ENCODE measurements around the gene MCTP2.

Gene MCTP2

DNA sequence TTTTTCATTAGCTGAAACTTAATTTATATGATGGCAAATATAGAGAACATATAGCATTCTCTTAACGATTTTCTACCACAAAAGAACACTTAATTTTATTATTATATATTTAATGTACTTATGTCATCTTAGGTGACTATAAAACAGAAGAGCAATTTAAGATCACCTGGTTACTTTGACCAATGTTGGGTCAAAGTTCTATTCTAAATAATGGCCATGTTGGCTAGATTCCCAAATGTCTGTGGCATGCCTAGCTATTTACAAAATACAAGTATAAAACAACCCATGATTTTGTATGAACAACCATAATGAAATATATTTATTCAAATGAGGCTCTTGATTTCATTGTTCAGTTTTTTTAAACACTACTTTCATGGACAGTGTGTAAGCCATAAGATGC lies 200.9 kb downstream of the MCTP2 start:
- Histone ChIP-seq H3K27me3 (ENCODE audit: control insufficient read depth, low read length) (no peaks in the 10 kb centered on the region), H3K27ac (ENCODE audit: low read depth, low read length) (no peak overlapping the region), H3K4me3 (ENCODE audit: low read length) (no peak overlapping the region), H3K9me2 (replicated peaks; ENCODE audit: control insufficient read depth, low read length) (no peaks in the 10 kb centered on the region), H3K4me2 (ENCODE audit: low read length) (no peak overlapping the region), H4K20me1 (ENCODE audit: control insufficient read depth, insufficient read depth, low read depth, low read length) (no peaks in the 10 kb centered on the region), H3F3A (ENCODE audit: control insufficient read depth, insufficient read depth) (no peaks in the 10 kb centered on the region), H3K9me3 (ENCODE audit: control insufficient read depth, insufficient read depth, low read length) (no peaks in the 10 kb centered on the region), H3K36me3 (ENCODE audit: control insufficient read depth, low read length) (peaks cover 7% of the 10 kb centered on the region; the same call in 1 of the 2 replicates), H3K79me2 (ENCODE audit: control insufficient read depth, low read length) (no peaks in the 10 kb centered on the region), H3K4me1 (ENCODE audit: control insufficient read depth, low read length) (no peaks in the 10 kb centered on the region)
- TF ChIP-seq, protein P1, sequence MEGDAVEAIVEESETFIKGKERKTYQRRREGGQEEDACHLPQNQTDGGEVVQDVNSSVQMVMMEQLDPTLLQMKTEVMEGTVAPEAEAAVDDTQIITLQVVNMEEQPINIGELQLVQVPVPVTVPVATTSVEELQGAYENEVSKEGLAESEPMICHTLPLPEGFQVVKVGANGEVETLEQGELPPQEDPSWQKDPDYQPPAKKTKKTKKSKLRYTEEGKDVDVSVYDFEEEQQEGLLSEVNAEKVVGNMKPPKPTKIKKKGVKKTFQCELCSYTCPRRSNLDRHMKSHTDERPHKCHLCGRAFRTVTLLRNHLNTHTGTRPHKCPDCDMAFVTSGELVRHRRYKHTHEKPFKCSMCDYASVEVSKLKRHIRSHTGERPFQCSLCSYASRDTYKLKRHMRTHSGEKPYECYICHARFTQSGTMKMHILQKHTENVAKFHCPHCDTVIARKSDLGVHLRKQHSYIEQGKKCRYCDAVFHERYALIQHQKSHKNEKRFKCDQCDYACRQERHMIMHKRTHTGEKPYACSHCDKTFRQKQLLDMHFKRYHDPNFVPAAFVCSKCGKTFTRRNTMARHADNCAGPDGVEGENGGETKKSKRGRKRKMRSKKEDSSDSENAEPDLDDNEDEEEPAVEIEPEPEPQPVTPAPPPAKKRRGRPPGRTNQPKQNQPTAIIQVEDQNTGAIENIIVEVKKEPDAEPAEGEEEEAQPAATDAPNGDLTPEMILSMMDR (IDR thresholded peaks at IDR 0.05; ENCODE audit: low read depth, low read length, poor library complexity, severe bottlenecking) = no peak
- TF ChIP-seq EZH2phosphoT487 (IDR thresholded peaks at IDR 0.05; ENCODE audit: borderline replicate concordance, low read length) = no peak

DNA sequence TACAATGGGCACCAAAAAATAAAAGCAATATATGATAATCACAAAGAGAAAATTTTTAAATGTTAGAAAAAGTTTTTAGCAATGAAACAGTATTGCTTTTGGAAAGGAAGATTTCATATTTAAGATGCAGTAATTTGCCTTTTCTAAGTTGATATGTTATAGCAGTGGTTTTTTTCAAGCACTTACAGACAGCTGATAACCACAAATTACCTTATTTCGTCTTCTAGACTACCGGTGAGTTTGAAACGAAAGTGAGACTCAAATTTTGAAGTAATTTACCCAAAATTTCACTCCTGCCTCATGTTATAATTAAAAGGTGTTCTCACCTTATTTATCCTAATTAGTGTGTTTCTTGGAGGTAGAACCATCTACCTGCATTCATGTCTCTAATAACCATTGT lies 207.8 kb downstream of the MCTP2 start:
- Histone ChIP-seq H3K4me3 (ENCODE audit: low read length) (no peak overlapping the region), H3K27ac (ENCODE audit: low read depth, low read length) (no peak overlapping the region), H3K36me3 (ENCODE audit: control insufficient read depth, low read length) (no peaks in the 10 kb centered on the region; the same call in 1 of the 2 replicates), H3K9me2 (replicated peaks; ENCODE audit: control insufficient read depth, low read length) (no peaks in the 10 kb centered on the region), H3F3A (ENCODE audit: control insufficient read depth, insufficient read depth) (no peaks in the 10 kb centered on the region), H3K27me3 (ENCODE audit: control insufficient read depth, low read length) (no peaks in the 10 kb centered on the region), H3K79me2 (ENCODE audit: control insufficient read depth, low read length) (no peaks in the 10 kb centered on the region), H4K20me1 (ENCODE audit: control insufficient read depth, insufficient read depth, low read depth, low read length) (no peaks in the 10 kb centered on the region), H3K4me2 (ENCODE audit: low read length) (no peak overlapping the region), H3K9me3 (ENCODE audit: control insufficient read depth, insufficient read depth, low read length) (no peaks in the 10 kb centered on the region), H3K4me1 (ENCODE audit: control insufficient read depth, low read length) (no peaks in the 10 kb centered on the region)
- TF ChIP-seq, protein P1 (IDR thresholded peaks at IDR 0.05; ENCODE audit: low read depth, low read length, poor library complexity, severe bottlenecking) = no peak
- TF ChIP-seq EZH2phosphoT487 (IDR thresholded peaks at IDR 0.05; ENCODE audit: borderline replicate concordance, low read length) = no peak

DNA sequence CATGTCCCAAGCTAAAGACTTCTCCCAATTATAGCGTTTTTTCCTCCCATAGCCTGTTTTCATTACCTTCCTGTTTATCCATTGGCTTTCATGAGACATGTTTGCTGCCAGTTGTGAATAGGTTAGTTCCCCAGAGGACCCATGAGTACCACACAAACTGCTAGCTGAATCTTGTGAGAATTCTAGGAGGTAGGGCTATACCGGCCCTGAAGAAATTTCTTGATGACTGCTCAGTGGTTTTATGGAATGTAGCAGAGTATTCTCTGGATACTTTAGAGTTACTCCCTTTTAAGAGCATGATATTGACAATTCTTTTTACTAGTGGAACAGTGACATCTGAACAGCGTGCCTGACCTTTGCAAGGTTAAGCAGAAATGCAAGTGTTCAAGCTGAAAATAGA lies 210.4 kb downstream of the MCTP2 start:
- Histone ChIP-seq H3K36me3 (ENCODE audit: control insufficient read depth, low read length) (peaks cover 3% of the 10 kb centered on the region; the same call in 1 of the 2 replicates), H3K27me3 (ENCODE audit: control insufficient read depth, low read length) (no peaks in the 10 kb centered on the region), H3K4me3 (ENCODE audit: low read length) (no peak overlapping the region), H3K9me2 (replicated peaks; ENCODE audit: control insufficient read depth, low read length) (no peaks in the 10 kb centered on the region), H3K4me2 (ENCODE audit: low read length) (no peak overlapping the region), H3K4me1 (ENCODE audit: control insufficient read depth, low read length) (no peaks in the 10 kb centered on the region), H3F3A (ENCODE audit: control insufficient read depth, insufficient read depth) (no peaks in the 10 kb centered on the region), H3K9me3 (ENCODE audit: control insufficient read depth, insufficient read depth, low read length) (no peaks in the 10 kb centered on the region), H4K20me1 (ENCODE audit: control insufficient read depth, insufficient read depth, low read depth, low read length) (no peaks in the 10 kb centered on the region), H3K27ac (ENCODE audit: low read depth, low read length) (no peak overlapping the region), H3K79me2 (ENCODE audit: control insufficient read depth, low read length) (no peaks in the 10 kb centered on the region)
- TF ChIP-seq, protein P1 (IDR thresholded peaks at IDR 0.05; ENCODE audit: low read depth, low read length, poor library complexity, severe bottlenecking) = no peak
- no peak for TF ChIP-seq EZH2phosphoT487 (IDR thresholded peaks at IDR 0.05; ENCODE audit: borderline replicate concordance, low read length)

Data from DOHH2 (cell line).